ENCODE measurements around the gene APOM. TPM values are rescaled to one million over a fixed set of nuclear protein-coding genes. Genes with fewer than 3 reads are reported as not detected.

Gene APOM
- total and polyA plus RNA-seq, 7 experiments from 2014 or later, result 0.78 to 5.0 (median 3.6) TPM

Small RNA genes lying within 50 kb of the gene (microRNA-seq; reads per million reads assigned to microRNA genes)
- not detected for gene MIR4646 (ENCODE audit: borderline microRNAs expressed)
- gene MIR6832 (ENCODE audit: borderline microRNAs expressed), result not detected

Other genes starting within 250 kb of the APOM start
Only the 30 nearest of the 37 such genes appear.
- gene MICB, start 157.7 kb upstream of the APOM start, total RNA-seq, result 10 to 100 TPM; 11.7 to 49.5 (median 13.3) TPM
- 1 to 10 TPM; 3.4 to 4.7 TPM for gene MICB, start 157.7 kb upstream of the APOM start, polyA plus RNA-seq
- not detected for gene MCCD1, start 126.9 kb upstream of the APOM start, total RNA-seq
- gene MCCD1, start 126.9 kb upstream of the APOM start, polyA plus RNA-seq, result not detected
- 100 to 1,000 TPM; 443 to 761 (median 546) TPM for gene DDX39B, start 113.9 kb upstream of the APOM start, total RNA-seq
- gene DDX39B, start 113.9 kb upstream of the APOM start, polyA plus RNA-seq, result 100 to 1,000 TPM; 106 to 125 TPM
- gene ATP6V1G2, start 109.3 kb upstream of the APOM start, total RNA-seq, result 1 to 10 TPM; 2.7 to 7.5 (median 4.8) TPM
- 1 to 10 TPM in 1 of 2 donors, under 1 TPM in 1; 0.38 to 1.9 TPM for gene ATP6V1G2, start 109.3 kb upstream of the APOM start, polyA plus RNA-seq
- 10 to 100 TPM in 4 of 5 experiments, 1 to 10 TPM in 1; 8.7 to 17.2 (median 11.6) TPM for gene NFKBIL1, start 108.3 kb upstream of the APOM start, total RNA-seq
- gene NFKBIL1, start 108.3 kb upstream of the APOM start, polyA plus RNA-seq, result 10 to 100 TPM in 1 of 2 donors, 1 to 10 TPM in 1; 9.4 to 13.8 TPM
- 100 to 1,000 TPM in 1 of 5 experiments, 10 to 100 TPM in 4; 12.3 to 110 (median 20.2) TPM for gene LTA, start 83.6 kb upstream of the APOM start, total RNA-seq
- gene LTA, start 83.6 kb upstream of the APOM start, polyA plus RNA-seq, result 10 to 100 TPM; 24.0 to 27.5 TPM
- 100 to 1,000 TPM in 1 of 5 experiments, 10 to 100 TPM in 1, 1 to 10 TPM in 3; 5.4 to 125 (median 8.7) TPM for gene TNF, start 80.3 kb upstream of the APOM start, total RNA-seq
- 1 to 10 TPM in 1 of 2 donors, under 1 TPM in 1; 0.73 to 1.1 TPM for gene TNF, start 80.3 kb upstream of the APOM start, polyA plus RNA-seq
- 1,000 to 10,000 TPM in 1 of 5 experiments, 100 to 1,000 TPM in 4; 370 to 1,909 (median 670) TPM for gene LTB, start 73.5 kb upstream of the APOM start, total RNA-seq
- 1,000 to 10,000 TPM; 1,970 to 2,371 TPM for gene LTB, start 73.5 kb upstream of the APOM start, polyA plus RNA-seq
- gene LST1, start 69.6 kb upstream of the APOM start, total RNA-seq, result 100 to 1,000 TPM in 2 of 5 experiments, 10 to 100 TPM in 3; 15.1 to 234 (median 32.0) TPM
- 10 to 100 TPM in 1 of 2 donors, 1 to 10 TPM in 1; 8.4 to 15.3 TPM for gene LST1, start 69.6 kb upstream of the APOM start, polyA plus RNA-seq
- gene NCR3, start 62.9 kb upstream of the APOM start, total RNA-seq, result 10 to 100 TPM in 2 of 5 experiments, 1 to 10 TPM in 2, under 1 TPM in 1; 0.97 to 47.1 (median 6.7) TPM
- 10 to 100 TPM; 11.0 to 19.7 TPM for gene NCR3, start 62.9 kb upstream of the APOM start, polyA plus RNA-seq
- 100 to 1,000 TPM in 1 of 5 experiments, 10 to 100 TPM in 4; 33.1 to 160 (median 62.0) TPM for gene AIF1, start 40.7 kb upstream of the APOM start, total RNA-seq
- 100 to 1,000 TPM; 140 to 182 TPM for gene AIF1, start 40.7 kb upstream of the APOM start, polyA plus RNA-seq
- gene PRRC2A, start 35.2 kb upstream of the APOM start, total RNA-seq, result 100 to 1,000 TPM; 203 to 238 (median 226) TPM
- 1 to 10 TPM; 3.9 to 8.2 TPM for gene PRRC2A, start 35.2 kb upstream of the APOM start, polyA plus RNA-seq
- gene BAG6, start 3.2 kb upstream of the APOM start, total RNA-seq, result 100 to 1,000 TPM; 260 to 321 (median 280) TPM
- 10 to 100 TPM; 14.4 to 24.3 TPM for gene BAG6, start 3.2 kb upstream of the APOM start, polyA plus RNA-seq
- 10 to 100 TPM; 14.0 to 32.8 (median 23.2) TPM for gene C6orf47, start 4.9 kb downstream of the APOM start, total RNA-seq
- gene C6orf47, start 4.9 kb downstream of the APOM start, polyA plus RNA-seq, result 10 to 100 TPM; 22.3 to 33.7 TPM
- gene GPANK1, start 9.1 kb downstream of the APOM start, total RNA-seq, result 10 to 100 TPM; 12.8 to 35.1 (median 28.9) TPM
- 10 to 100 TPM; 24.0 to 27.2 TPM for gene GPANK1, start 9.1 kb downstream of the APOM start, polyA plus RNA-seq
- 100 to 1,000 TPM; 101 to 215 (median 133) TPM for gene CSNK2B, start 10.2 kb downstream of the APOM start, total RNA-seq
- gene CSNK2B, start 10.2 kb downstream of the APOM start, polyA plus RNA-seq, result 100 to 1,000 TPM; 260 to 275 TPM
- gene LY6G5B, start 14.1 kb downstream of the APOM start, total RNA-seq, result 10 to 100 TPM; 27.7 to 51.0 (median 42.9) TPM
- not detected for gene LY6G5B, start 14.1 kb downstream of the APOM start, polyA plus RNA-seq
- gene LY6G5C, start 25.2 kb downstream of the APOM start, total RNA-seq, result 1 to 10 TPM; 2.4 to 4.3 (median 3.1) TPM
- gene LY6G5C, start 25.2 kb downstream of the APOM start, polyA plus RNA-seq, result 10 to 100 TPM in 1 of 2 donors, 1 to 10 TPM in 1; 6.4 to 10.2 TPM
- gene ABHD16A, start 47.4 kb downstream of the APOM start, total RNA-seq, result 10 to 100 TPM; 60.1 to 71.7 (median 65.2) TPM
- gene ABHD16A, start 47.4 kb downstream of the APOM start, polyA plus RNA-seq, result 10 to 100 TPM; 31.1 to 42.5 TPM
- gene LY6G6F, start 51.0 kb downstream of the APOM start, total RNA-seq, result under 1 TPM in 1 of 5 experiments, not detected in 4; 0.56 TPM
- gene LY6G6F, start 51.0 kb downstream of the APOM start, polyA plus RNA-seq, result not detected
- not detected for gene LY6G6D, start 59.5 kb downstream of the APOM start, total RNA-seq
- not detected for gene LY6G6D, start 59.5 kb downstream of the APOM start, polyA plus RNA-seq
- gene LY6G6C, start 65.9 kb downstream of the APOM start, total RNA-seq, result 1 to 10 TPM in 1 of 5 experiments, not detected in 4; 1.2 TPM
- not detected for gene LY6G6C, start 65.9 kb downstream of the APOM start, polyA plus RNA-seq
- 1 to 10 TPM in 1 of 5 experiments, under 1 TPM in 4; 0.12 to 4.7 (median 0.64) TPM for gene MPIG6B, start 67.5 kb downstream of the APOM start, total RNA-seq
- 1 to 10 TPM in 1 of 2 donors, under 1 TPM in 1; 0.20 to 2.3 TPM for gene MPIG6B, start 67.5 kb downstream of the APOM start, polyA plus RNA-seq
- gene DDAH2, start 73.4 kb downstream of the APOM start, total RNA-seq, result 10 to 100 TPM in 2 of 5 experiments, 1 to 10 TPM in 3; 4.9 to 31.4 (median 7.1) TPM
- 10 to 100 TPM; 13.1 to 15.3 TPM for gene DDAH2, start 73.4 kb downstream of the APOM start, polyA plus RNA-seq
- gene CLIC1, start 80.6 kb downstream of the APOM start, total RNA-seq, result 100 to 1,000 TPM in 2 of 5 experiments, 10 to 100 TPM in 3; 29.3 to 494 (median 58.2) TPM
- gene CLIC1, start 80.6 kb downstream of the APOM start, polyA plus RNA-seq, result 100 to 1,000 TPM; 102 to 122 TPM
- gene MSH5, start 84.1 kb downstream of the APOM start, total RNA-seq, result 10 to 100 TPM; 10.3 to 52.2 (median 11.4) TPM
- gene MSH5, start 84.1 kb downstream of the APOM start, polyA plus RNA-seq, result 1 to 10 TPM in 1 of 2 donors, under 1 TPM in 1; 0.51 to 2.6 TPM
- 10 to 100 TPM in 1 of 5 experiments, 1 to 10 TPM in 4; 2.3 to 11.1 (median 3.3) TPM for gene SAPCD1, start 106.8 kb downstream of the APOM start, total RNA-seq
- gene SAPCD1, start 106.8 kb downstream of the APOM start, polyA plus RNA-seq, result not detected
- gene VWA7, start 121.4 kb downstream of the APOM start, total RNA-seq, result 1 to 10 TPM in 3 of 5 experiments, under 1 TPM in 2; 0.53 to 4.5 (median 1.1) TPM
- not detected for gene VWA7, start 121.4 kb downstream of the APOM start, polyA plus RNA-seq
- 10 to 100 TPM; 34.3 to 84.2 (median 53.2) TPM for gene VARS1, start 139.9 kb downstream of the APOM start, total RNA-seq
- 10 to 100 TPM; 32.2 to 44.8 TPM for gene VARS1, start 139.9 kb downstream of the APOM start, polyA plus RNA-seq
- gene LSM2, start 151.1 kb downstream of the APOM start, total RNA-seq, result 10 to 100 TPM; 22.9 to 94.5 (median 29.2) TPM
- 10 to 100 TPM; 58.9 to 67.9 TPM for gene LSM2, start 151.1 kb downstream of the APOM start, polyA plus RNA-seq

Measured in naive thymus-derived CD4-positive, alpha-beta T cell (primary cell).